GM10266 (cell line): ENCODE measurements around the gene PHF23.

Experiments
- DNase-seq: peaks from one replicate; pipeline ENCODE4 v3.0.0; 2012; ENCODE audit errors: extremely low spot score
- TF ChIP-seq, protein P1 (sequence below): IDR thresholded peaks from 2 replicates; pipeline ENCODE4 v1.5.1; 2012; ENCODE audit warnings: mild to moderate bottlenecking, low read depth; ENCODE audit not compliant: control insufficient read depth, insufficient read depth; ENCODE audit errors: missing control alignments

The PHF23 gene

DNA sequence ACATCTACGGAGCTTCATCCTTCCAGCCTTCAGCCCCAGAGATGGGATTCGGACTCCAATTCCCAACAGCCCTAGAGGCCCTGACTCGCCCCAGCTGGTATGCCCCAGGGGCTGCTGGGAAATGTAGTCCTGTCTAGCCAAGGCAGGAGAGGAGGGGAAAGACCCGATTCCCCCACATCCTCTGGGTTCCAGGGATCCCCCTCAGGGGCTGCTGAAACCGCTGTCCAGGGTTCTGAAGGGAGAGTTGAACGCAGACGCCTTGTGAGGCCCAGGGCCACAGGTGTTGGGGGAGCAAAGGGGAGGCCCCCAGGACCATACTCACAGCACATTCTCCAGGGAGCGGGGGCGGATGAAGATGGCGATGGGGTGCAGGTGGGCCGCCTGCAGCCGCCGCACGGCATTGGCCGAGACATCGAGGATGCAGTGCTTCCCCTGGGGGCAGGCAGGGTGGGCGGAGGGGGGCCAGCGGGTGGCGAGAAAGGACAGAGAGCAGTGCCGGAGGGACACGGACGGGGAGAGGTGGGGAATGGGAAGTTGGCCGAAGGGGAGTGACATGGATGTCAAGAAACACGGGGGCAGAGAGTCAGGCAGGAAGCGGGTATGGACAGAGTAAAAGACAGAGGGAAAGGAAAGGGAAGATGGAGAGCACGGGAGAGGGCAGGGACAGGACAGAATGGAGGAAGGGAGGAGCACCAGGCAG, 47.5 kb downstream of the PHF23 start:
- TF ChIP-seq, protein P1, sequence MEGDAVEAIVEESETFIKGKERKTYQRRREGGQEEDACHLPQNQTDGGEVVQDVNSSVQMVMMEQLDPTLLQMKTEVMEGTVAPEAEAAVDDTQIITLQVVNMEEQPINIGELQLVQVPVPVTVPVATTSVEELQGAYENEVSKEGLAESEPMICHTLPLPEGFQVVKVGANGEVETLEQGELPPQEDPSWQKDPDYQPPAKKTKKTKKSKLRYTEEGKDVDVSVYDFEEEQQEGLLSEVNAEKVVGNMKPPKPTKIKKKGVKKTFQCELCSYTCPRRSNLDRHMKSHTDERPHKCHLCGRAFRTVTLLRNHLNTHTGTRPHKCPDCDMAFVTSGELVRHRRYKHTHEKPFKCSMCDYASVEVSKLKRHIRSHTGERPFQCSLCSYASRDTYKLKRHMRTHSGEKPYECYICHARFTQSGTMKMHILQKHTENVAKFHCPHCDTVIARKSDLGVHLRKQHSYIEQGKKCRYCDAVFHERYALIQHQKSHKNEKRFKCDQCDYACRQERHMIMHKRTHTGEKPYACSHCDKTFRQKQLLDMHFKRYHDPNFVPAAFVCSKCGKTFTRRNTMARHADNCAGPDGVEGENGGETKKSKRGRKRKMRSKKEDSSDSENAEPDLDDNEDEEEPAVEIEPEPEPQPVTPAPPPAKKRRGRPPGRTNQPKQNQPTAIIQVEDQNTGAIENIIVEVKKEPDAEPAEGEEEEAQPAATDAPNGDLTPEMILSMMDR, result no peak
- no peak for DNase-seq

DNA sequence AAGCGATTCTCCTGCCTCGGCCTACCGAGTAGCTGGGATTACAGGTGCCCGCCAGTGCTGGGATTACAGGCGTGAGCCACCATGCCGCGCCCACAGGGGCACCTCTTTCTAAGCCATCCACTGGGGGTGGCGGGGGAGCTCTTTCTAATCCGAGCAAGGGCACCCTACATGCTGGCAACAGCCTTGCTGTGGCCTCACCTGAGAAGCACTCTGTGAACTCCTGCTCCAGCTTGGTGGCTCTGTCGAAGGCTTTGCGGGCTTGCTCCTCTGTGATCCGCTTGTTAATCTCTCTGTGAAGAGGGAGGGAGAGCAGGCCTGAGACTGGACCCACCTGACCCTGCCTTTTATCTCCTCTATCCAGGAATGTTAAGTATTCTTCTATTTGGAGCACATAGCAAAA, 48.2 kb downstream of the PHF23 start:
- TF ChIP-seq, protein P1, result no peak
- no peak for DNase-seq

DNA sequence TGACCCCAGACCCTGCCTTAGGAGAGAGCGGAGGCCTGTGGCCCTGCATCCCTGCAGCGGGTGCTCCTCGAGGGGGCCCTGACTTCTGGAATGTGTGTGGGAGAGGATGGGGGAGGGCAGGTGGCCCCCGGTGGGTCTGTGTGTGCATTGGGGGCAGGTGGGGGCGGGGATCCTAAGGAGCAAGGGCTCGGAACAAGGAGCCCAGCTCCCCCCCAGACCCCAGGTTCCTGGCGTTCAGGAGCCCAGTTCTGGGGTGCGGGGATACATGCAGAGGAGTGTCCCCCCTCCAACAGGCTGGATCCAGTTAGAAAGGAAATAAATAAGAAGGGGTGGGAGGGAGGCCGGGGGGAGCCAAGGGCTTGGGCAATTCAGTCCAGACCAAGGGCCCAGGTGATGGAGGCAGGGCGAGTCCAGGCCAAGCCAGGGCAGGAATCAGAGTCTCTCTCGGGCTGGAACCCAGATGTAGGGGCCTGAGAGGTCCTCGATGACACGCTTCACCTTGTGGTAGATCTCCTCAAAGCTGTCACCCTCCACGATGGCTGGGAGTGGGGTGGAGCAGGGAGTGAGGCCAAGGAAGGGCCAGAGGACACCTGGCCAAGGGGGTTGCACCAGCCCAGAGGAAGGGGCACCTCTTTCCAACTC, 48.9 kb downstream of the PHF23 start:
- DNase-seq, result no peak
- TF ChIP-seq, protein P1, result no peak

DNA sequence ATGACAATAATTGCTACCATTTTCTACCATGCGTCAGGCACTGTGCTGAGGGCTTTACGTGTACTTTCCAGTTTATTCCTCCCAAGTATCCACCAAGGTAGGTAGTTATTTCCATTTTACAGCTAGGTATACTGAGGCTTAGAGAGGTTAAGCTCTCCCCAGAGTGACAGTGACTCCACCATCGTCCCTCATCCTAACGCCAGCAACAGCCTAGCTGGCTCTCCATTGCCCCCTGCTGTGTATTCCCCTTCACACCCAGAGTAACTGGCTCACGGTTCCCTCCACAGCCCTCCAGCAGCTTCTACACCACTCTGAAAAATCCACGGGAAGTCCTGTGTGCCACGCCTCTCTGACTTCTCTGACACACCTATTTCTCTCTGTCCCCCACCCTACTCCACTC, 53.0 kb downstream of the PHF23 start:
- TF ChIP-seq, protein P1, result no peak
- DNase-seq, result no peak
